Right kidney (tissue), 1 donor: Measurements from ENCODE around the gene ANKS6.
"Not testable (repeated sequence)": the region's sequence is repeated elsewhere in the genome, so short reads cannot be mapped to it uniquely, and the experiment has no call there.

ENCODE experiments used
- DNase-seq: peaks from one replicate; pipeline ENCODE4 v3.0.0-alpha.2; 2016

The ANKS6 gene

GRCh38 chr9:98702340-98702739, 94.0 kb downstream of the ANKS6 start:
- no peak for DNase-seq

- no peak for DNase-seq
These were observed 94.8 kb downstream of the ANKS6 start for GRCh38 chr9:98701576-98701975.

- DNase-seq: no peak
These were observed 95.6 kb downstream of the ANKS6 start for GRCh38 chr9:98700801-98701200.

- no peak for DNase-seq
These were observed 97.5 kb downstream of the ANKS6 start for GRCh38 chr9:98698856-98699255.

- no peak for DNase-seq
These were observed 101.4 kb downstream of the ANKS6 start for GRCh38 chr9:98694943-98695342.

GRCh38 chr9:98692392-98692791, 104.0 kb downstream of the ANKS6 start:
- DNase-seq: no peak

GRCh38 chr9:98691890-98692289, 104.5 kb downstream of the ANKS6 start:
- no peak for DNase-seq

- DNase-seq: no peak
These were observed 105.7 kb downstream of the ANKS6 start for GRCh38 chr9:98690686-98691085.

GRCh38 chr9:98688710-98689495, 107.5 kb downstream of the ANKS6 start:
- DNase-seq: no peak

GRCh38 chr9:98687911-98688310, 108.4 kb downstream of the ANKS6 start:
- DNase-seq: no peak

GRCh38 chr9:98686961-98687855, 109.1 kb downstream of the ANKS6 start:
- DNase-seq: peak; percentile 17

- not testable (repeated sequence) for DNase-seq
These were observed 111.5 kb downstream of the ANKS6 start for GRCh38 chr9:98684816-98685215.
